Measurements from ENCODE around the gene XPNPEP2.

GRCh38 chrX:129768186-129768585, 29.4 kb downstream of the XPNPEP2 start:
- no peak for TF ChIP-seq CTCF (IDR thresholded peaks at IDR 0.05; ENCODE audit: low read depth, low read length, poor library complexity, severe bottlenecking)
- TF ChIP-seq EZH2phosphoT487 (IDR thresholded peaks at IDR 0.05; ENCODE audit: borderline replicate concordance, low read length): no peak
